Activated CD8-positive, alpha-beta T cell treated with anti-CD3 and anti-CD28 coated beads, Interleukin-2, amount 10 ng/mL, durations not matched to agents 7 days and 5 days (primary cell): ENCODE results near the gene ACTR5. TPM values are rescaled to one million over a fixed set of nuclear protein-coding genes. Genes with fewer than 3 reads are reported as not detected.
"Not testable (repeated sequence)": the region's sequence is repeated elsewhere in the genome, so short reads cannot be mapped to it uniquely, and the experiment has no call there.

Experiments
- ATAC-seq: fragments of 150-1000 bp; cut with Tn5 transposase; one replicate; pipeline ENCODE4 v1.10.0; 2021; ENCODE audit warnings: moderate library complexity
- CTCF ChIA-PET: fragments of 350-600 bp; sonication (Branson Sonifier 250); formaldehyde crosslinking; loops from one replicate; lab custom pipeline; 2021; ENCODE audit warnings: antibody characterized with exemption; lab: Charles Lee
- POLR2A ChIA-PET: fragments of 350-600 bp; sonication (Branson Sonifier 250); formaldehyde crosslinking; loops from one replicate; lab custom pipeline; 2021; ENCODE audit warnings: antibody characterized with exemption; lab: Charles Lee
- DNase-seq: peaks from one replicate; pipeline ENCODE4 v3.0.0-alpha.2; 2020
- H3K27ac Mint-ChIP-seq: one replicate; pipeline ENCODE4 v1.8.0; 2021; ENCODE audit warnings: mild to moderate bottlenecking, mixed read lengths
- H3K27me3 Mint-ChIP-seq: one replicate; pipeline ENCODE4 v1.8.0; 2021; ENCODE audit warnings: low read depth, mixed read lengths
- H3K36me3 Mint-ChIP-seq: one replicate; pipeline ENCODE4 v1.8.0; 2021; ENCODE audit warnings: low read depth, mixed read lengths
- H3K4me1 Mint-ChIP-seq: one replicate; pipeline ENCODE4 v1.8.0; 2021; ENCODE audit warnings: low read depth, mixed read lengths
- H3K4me3 Mint-ChIP-seq: one replicate; pipeline ENCODE4 v1.8.0; 2021; ENCODE audit warnings: mild to moderate bottlenecking, mixed read lengths
- H3K9me3 Mint-ChIP-seq: one replicate; pipeline ENCODE4 v1.8.0; 2022; ENCODE audit warnings: mixed read lengths; ENCODE audit not compliant: insufficient read depth
- total RNA-seq, 2 experiments: library from RNA; stranded (reverse); gene quantifications; one replicate each; pipeline ENCODE4 v1.2.3, GENCODE V29; 2021

ACTR5 gene
- total RNA-seq, 2 experiments from 2014 or later, result 8.4 to 9.2 TPM

GRCh38 chr20:38809942-38810341 lies 61.7 kb downstream of the ACTR5 start:
- Mint-ChIP-seq H3K4me1 (peaks cover 70% of the 10 kb centered on the region), H3K27me3 (no peaks in the 10 kb centered on the region), H3K27ac (peak overlapping the region; percentile 49), H3K9me3 (no peaks in the 10 kb centered on the region), H3K36me3 (peaks cover 55% of the 10 kb centered on the region), H3K4me3 (no peak overlapping the region)
- CTCF ChIA-PET, result interaction anchor here (3.9 kb wide), 1 partner anchor 83 kb away, joined by 36 read pairs; no protein-coding TSS in a partner anchor
- no peak for DNase-seq
- ATAC-seq, result no peak
- POLR2A ChIA-PET, result no interaction called here

GRCh38 chr20:38810926-38811630 lies 62.8 kb downstream of the ACTR5 start:
- H3K4me1 Mint-ChIP-seq, result peaks cover 76% of the 10 kb centered on the region
- CTCF ChIA-PET, result interaction anchor here (1.0 to 1.5 kb wide), 2 partner anchors 81 to 82 kb away, joined by 3 read pairs; no protein-coding TSS in a partner anchor
- ATAC-seq (no peak), DNase-seq (no peak)
- no peaks in the 10 kb centered on the region for H3K9me3 Mint-ChIP-seq
- POLR2A ChIA-PET, result no interaction called here
- no peak overlapping the region for H3K4me3 Mint-ChIP-seq
- no peaks in the 10 kb centered on the region for H3K27me3 Mint-ChIP-seq
- H3K36me3 Mint-ChIP-seq, result peaks cover 64% of the 10 kb centered on the region
- peak overlapping the region; percentile 18 for H3K27ac Mint-ChIP-seq

DNA sequence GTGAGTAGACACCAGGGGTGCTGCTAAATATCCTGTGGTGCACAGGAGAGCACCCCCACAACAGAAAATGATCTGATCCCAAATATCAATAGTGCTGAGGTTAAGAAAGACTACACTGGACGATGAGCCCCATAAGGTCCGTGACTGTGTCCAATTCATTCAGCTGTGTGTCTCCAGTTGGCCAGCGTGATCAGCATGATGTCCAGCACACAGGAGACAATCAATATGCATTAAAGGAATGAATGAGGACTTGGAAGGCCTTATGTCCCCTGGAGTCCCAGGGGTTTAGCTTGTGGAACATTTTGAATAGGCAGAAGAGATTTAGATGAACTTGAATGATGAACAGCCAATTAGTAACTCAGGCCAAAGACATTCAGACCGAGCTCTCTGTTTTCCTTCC lies 63.5 kb downstream of the ACTR5 start:
- ATAC-seq (no peak), DNase-seq (no peak)
- CTCF ChIA-PET, result interaction anchor here (0.7 to 1.5 kb wide), 5 partner anchors 60 to 86 kb away, joined by 3 to 4 read pairs (median 3); no protein-coding TSS in a partner anchor
- no peak overlapping the region for H3K27ac Mint-ChIP-seq
- H3K36me3 Mint-ChIP-seq, result peaks cover 70% of the 10 kb centered on the region
- no peaks in the 10 kb centered on the region for H3K27me3 Mint-ChIP-seq
- H3K9me3 Mint-ChIP-seq, result no peaks in the 10 kb centered on the region
- POLR2A ChIA-PET, result no interaction called here
- H3K4me3 Mint-ChIP-seq, result no peak overlapping the region
- H3K4me1 Mint-ChIP-seq, result peaks cover 80% of the 10 kb centered on the region

DNA sequence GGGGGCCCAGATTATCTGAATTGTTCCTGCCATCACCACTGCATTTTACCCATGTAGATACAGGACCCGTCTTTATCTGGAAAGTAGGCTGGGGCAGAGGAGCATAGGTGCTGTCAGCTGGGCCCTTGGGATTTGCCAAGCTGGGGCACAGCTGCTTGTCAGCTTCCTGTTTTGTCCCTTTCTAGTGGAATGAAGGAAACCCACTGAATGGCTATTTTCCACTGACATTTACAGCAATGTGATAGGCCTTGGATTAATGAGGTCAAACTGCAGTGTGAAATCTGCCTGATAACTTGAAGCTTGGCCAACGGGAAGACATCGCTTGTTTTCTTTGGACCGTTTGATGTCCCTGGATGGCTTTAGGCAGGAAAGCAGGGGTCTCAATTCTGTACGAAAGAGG lies 63.9 kb downstream of the ACTR5 start:
- no peak overlapping the region for H3K4me3 Mint-ChIP-seq
- peaks cover 71% of the 10 kb centered on the region for H3K36me3 Mint-ChIP-seq
- ATAC-seq (no peak), DNase-seq (no peak)
- no peaks in the 10 kb centered on the region for H3K9me3 Mint-ChIP-seq
- H3K27me3 Mint-ChIP-seq, result no peaks in the 10 kb centered on the region
- ChIA-PET CTCF (interaction anchor here (0.7 to 1.0 kb wide), 4 partner anchors 61 to 86 kb away, joined by 3 to 4 read pairs (median 3); no protein-coding TSS in a partner anchor), POLR2A (interaction anchor here (0.9 kb wide), 1 partner anchor 33 kb away, joined by 3 read pairs; no protein-coding TSS in a partner anchor)
- peaks cover 81% of the 10 kb centered on the region for H3K4me1 Mint-ChIP-seq
- H3K27ac Mint-ChIP-seq, result no peak overlapping the region

- peaks cover 70% of the 10 kb centered on the region for H3K36me3 Mint-ChIP-seq
- H3K27me3 Mint-ChIP-seq, result no peaks in the 10 kb centered on the region
- no peak overlapping the region for H3K4me3 Mint-ChIP-seq
- no peaks in the 10 kb centered on the region for H3K9me3 Mint-ChIP-seq
- POLR2A ChIA-PET, result interaction anchor here (0.9 kb wide), 1 partner anchor 33 kb away, joined by 3 read pairs; no protein-coding TSS in a partner anchor
- ATAC-seq, result no peak
- peak overlapping the region; percentile 46 for H3K27ac Mint-ChIP-seq
- CTCF ChIA-PET, result interaction anchor here (0.7 kb wide), 2 partner anchors 48 to 87 kb away, joined by 3 to 4 read pairs; no protein-coding TSS in a partner anchor
- H3K4me1 Mint-ChIP-seq, result peaks cover 80% of the 10 kb centered on the region
- DNase-seq, result no peak
Observed at GRCh38 chr20:38812709-38813573, 64.7 kb downstream of the ACTR5 start.

DNA sequence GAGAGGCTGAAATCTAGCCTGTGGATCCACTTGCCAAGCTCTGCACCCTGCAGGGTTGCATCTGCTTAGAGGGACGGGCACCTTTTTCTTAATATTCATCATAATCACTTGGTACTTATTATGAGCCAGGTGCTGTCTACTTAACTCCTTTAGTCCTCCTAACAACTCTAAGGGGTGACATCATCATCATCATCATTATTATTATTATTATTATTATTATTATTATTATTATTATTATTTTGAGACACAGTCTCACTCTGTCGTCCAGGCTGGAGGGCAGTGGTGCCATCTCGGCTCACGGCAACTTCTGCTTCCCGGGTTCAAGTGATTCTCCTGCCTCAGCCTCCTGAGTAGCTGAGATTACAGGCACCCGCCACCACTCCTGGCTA lies 65.3 kb downstream of the ACTR5 start:
- CTCF ChIA-PET, result interaction anchor here (0.7 kb wide), 1 partner anchor 47 kb away, joined by 4 read pairs; no protein-coding TSS in a partner anchor
- not testable (repeated sequence) for H3K4me3 Mint-ChIP-seq

DNA sequence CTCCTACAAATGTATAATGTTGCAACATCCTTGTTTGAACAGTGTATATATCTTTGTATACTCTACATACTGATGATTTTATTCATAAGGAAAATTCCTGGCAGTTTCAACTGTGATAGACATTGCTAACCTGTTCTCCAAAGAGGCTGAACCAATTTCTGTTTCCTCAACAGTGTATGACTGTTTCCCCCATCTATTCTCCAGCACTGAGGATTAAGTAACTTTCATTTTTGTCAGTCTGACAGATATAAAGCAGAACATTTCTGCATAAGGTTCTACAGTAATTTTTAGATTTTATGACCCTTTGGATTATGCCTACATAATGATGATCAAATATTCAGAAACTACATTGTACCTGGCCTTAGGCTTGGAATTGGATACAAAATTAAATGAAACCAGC lies 67.2 kb downstream of the ACTR5 start:
- Mint-ChIP-seq H3K27me3 (no peaks in the 10 kb centered on the region), H3K9me3 (no peaks in the 10 kb centered on the region), H3K36me3 (peaks cover 61% of the 10 kb centered on the region), H3K27ac (no peak overlapping the region), H3K4me3 (no peak overlapping the region), H3K4me1 (peaks cover 66% of the 10 kb centered on the region)
- DNase-seq (no peak), ATAC-seq (no peak)
- CTCF ChIA-PET, result interaction anchor here (0.8 to 2.5 kb wide), 6 partner anchors 8 to 80 kb away, joined by 3 to 7 read pairs (median 4); partner anchors contain the start of gene PPP1R16B
- POLR2A ChIA-PET, result interaction anchor here (0.6 kb wide), 1 partner anchor 55 kb away, joined by 4 read pairs; no protein-coding TSS in a partner anchor

More for the DNA sequence above, 65.3 kb downstream of the ACTR5 start:
- ATAC-seq, DNase-seq, H3K27ac Mint-ChIP-seq, POLR2A ChIA-PET, H3K9me3 Mint-ChIP-seq, H3K27me3 Mint-ChIP-seq: not testable (repeated sequence)
- H3K4me1 Mint-ChIP-seq, result peaks cover 79% of the 10 kb centered on the region
- peaks cover 69% of the 10 kb centered on the region for H3K36me3 Mint-ChIP-seq

DNA sequence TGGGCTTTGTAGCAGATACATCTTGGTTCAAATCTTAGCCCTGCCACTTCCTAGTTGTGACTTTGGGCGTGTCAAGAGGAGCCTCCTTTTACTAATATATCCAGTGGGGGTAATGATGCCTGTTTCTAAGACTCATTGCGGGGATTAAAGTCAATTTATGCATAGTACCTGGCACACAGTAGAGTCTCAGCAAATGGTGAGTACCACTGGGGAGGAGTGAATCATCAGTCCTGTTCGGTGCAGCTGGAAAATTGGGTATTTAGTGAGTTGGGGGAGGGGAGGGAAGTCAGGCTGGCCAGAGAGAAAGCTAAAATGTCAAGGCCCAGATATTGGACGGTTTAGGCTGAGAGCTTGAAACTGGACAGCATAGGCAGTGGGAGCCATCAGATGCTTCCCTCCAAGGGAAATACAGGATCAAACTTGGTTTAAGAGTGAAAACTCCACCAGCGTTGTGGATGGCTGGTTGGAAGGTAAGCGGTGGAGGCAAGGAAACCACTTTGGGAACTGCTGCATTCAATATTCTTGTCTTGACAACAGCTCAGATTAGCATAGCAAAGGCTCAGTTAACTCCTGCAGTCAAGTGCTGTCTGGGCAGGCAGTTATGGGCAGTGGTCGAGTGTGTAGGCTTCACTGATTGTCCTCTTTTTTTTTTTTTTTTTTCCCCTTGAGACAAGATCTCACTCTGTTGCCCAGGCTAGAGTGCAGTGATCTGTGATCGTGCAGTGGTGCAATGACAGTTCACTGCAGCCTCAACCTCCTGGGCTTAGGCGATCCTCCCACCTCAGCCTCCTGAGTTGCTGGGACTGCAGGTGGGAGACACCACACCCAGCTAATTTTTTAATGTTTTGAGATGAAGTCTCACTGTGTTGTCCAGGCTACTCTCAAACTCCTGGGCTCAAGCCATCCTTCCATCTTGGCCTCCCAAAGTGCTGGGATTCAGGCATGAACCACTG lies 70.1 kb downstream of the ACTR5 start:
- Mint-ChIP-seq H3K36me3 (peaks cover 61% of the 10 kb centered on the region), H3K27me3 (no peaks in the 10 kb centered on the region)

More for the DNA sequence above, 70.1 kb downstream of the ACTR5 start:
- DNase-seq, result no peak
- no peak overlapping the region for H3K4me3 Mint-ChIP-seq
- no peak for ATAC-seq
- ChIA-PET CTCF (interaction anchor here (0.9 to 2.5 kb wide), 4 partner anchors 11 to 185 kb away, joined by 3 to 7 read pairs (median 3); partner anchors contain the start of gene PPP1R16B), POLR2A (interaction anchor here (0.6 to 0.7 kb wide), 3 partner anchors 12 to 56 kb away, joined by 3 to 4 read pairs (median 3); no protein-coding TSS in a partner anchor)
- H3K4me1 Mint-ChIP-seq, result peaks cover 57% of the 10 kb centered on the region
- H3K27ac Mint-ChIP-seq, result no peak overlapping the region
- H3K9me3 Mint-ChIP-seq, result no peaks in the 10 kb centered on the region
